ENCODE results near the gene ITIH5. TPM values are rescaled to one million over a fixed set of nuclear protein-coding genes. Genes with fewer than 3 reads are reported as not detected.
"Not testable (repeated sequence)": the region's sequence is repeated elsewhere in the genome, so short reads cannot be mapped to it uniquely, and the experiment has no call there.

The ITIH5 gene
- total RNA-seq, 1 donor from 2014 or later = 4.0 TPM

- Mint-ChIP-seq H3K4me1 (ENCODE audit: low read depth, unreplicated experiment) (no peaks in the 10 kb centered on the region), H3K9me3 (ENCODE audit: unreplicated experiment) (peaks cover 15% of the 10 kb centered on the region), H3K4me3 (ENCODE audit: unreplicated experiment) (no peak overlapping the region), H3K36me3 (ENCODE audit: low read depth, unreplicated experiment) (peaks cover 1% of the 10 kb centered on the region), H3K27me3 (ENCODE audit: low read depth, unreplicated experiment) (peaks cover 4% of the 10 kb centered on the region), H3K27ac (ENCODE audit: unreplicated experiment) (no peak overlapping the region)
- H3K27me3 ChIP-seq (ENCODE audit: insufficient read depth, low read length) = no peaks in the 10 kb centered on the region
- H4K20me1 ChIP-seq (ENCODE audit: insufficient read depth, low read length) = no peaks in the 10 kb centered on the region
- H3K79me2 ChIP-seq (ENCODE audit: insufficient read depth, low read length) = no peaks in the 10 kb centered on the region
- H3K36me3 ChIP-seq (ENCODE audit: insufficient read depth, low read length) = no peaks in the 10 kb centered on the region
- no peak overlapping the region for H3K27ac ChIP-seq (ENCODE audit: low read depth, low read length)
- H3K4me1 ChIP-seq (ENCODE audit: insufficient read depth, low read length) = no peaks in the 10 kb centered on the region
- no peak for DNase-seq (ENCODE audit: low read depth)
- no peak for FAIRE-seq
- H3K9ac ChIP-seq (ENCODE audit: low read length) = no peak overlapping the region
- TF ChIP-seq CTCF (IDR thresholded peaks at IDR 0.05; ENCODE audit: insufficient read depth, low read depth, low read length) (no peak), EZH2 (IDR thresholded peaks at IDR 0.05; ENCODE audit: insufficient read depth, low read length) (no peak)
- no peak overlapping the region for H3K4me3 ChIP-seq (ENCODE audit: insufficient read depth, low read depth, low read length)
- H3K9me3 ChIP-seq (ENCODE audit: insufficient read depth, low read depth, low read length) = no peaks in the 10 kb centered on the region
- H2AFZ ChIP-seq (ENCODE audit: low read depth, low read length) = no peak overlapping the region
- H3K4me2 ChIP-seq (ENCODE audit: low read length) = no peak overlapping the region
Measured at GRCh38 chr10:7686351-7687171, 19.8 kb upstream of the ITIH5 start.

GRCh38 chr10:7680078-7680477, 13.3 kb upstream of the ITIH5 start:
- H3K36me3 Mint-ChIP-seq (ENCODE audit: low read depth, unreplicated experiment); H3K27ac ChIP-seq (ENCODE audit: low read depth, low read length); H3K9ac ChIP-seq (ENCODE audit: low read length); H2AFZ ChIP-seq (ENCODE audit: low read depth, low read length); H3K36me3 ChIP-seq (ENCODE audit: insufficient read depth, low read length); H3K27ac Mint-ChIP-seq (ENCODE audit: unreplicated experiment); H3K9me3 Mint-ChIP-seq (ENCODE audit: unreplicated experiment); H3K9me3 ChIP-seq (ENCODE audit: insufficient read depth, low read depth, low read length); H3K4me2 ChIP-seq (ENCODE audit: low read length); H3K4me1 ChIP-seq (ENCODE audit: insufficient read depth, low read length); H3K4me3 Mint-ChIP-seq (ENCODE audit: unreplicated experiment); H3K79me2 ChIP-seq (ENCODE audit: insufficient read depth, low read length); H3K27me3 ChIP-seq (ENCODE audit: insufficient read depth, low read length); H3K4me1 Mint-ChIP-seq (ENCODE audit: low read depth, unreplicated experiment); H3K4me3 ChIP-seq (ENCODE audit: insufficient read depth, low read depth, low read length); FAIRE-seq; H4K20me1 ChIP-seq (ENCODE audit: insufficient read depth, low read length); DNase-seq (ENCODE audit: low read depth): not testable (repeated sequence)
- peaks cover 17% of the 10 kb centered on the region for H3K27me3 Mint-ChIP-seq (ENCODE audit: low read depth, unreplicated experiment)

- H3K27ac Mint-ChIP-seq (ENCODE audit: unreplicated experiment) = no peak overlapping the region
- no peak overlapping the region for H3K9ac ChIP-seq (ENCODE audit: low read length)
- peaks cover 4% of the 10 kb centered on the region for H3K27me3 ChIP-seq (ENCODE audit: insufficient read depth, low read length)
- FAIRE-seq = no peak
- H3K36me3 Mint-ChIP-seq (ENCODE audit: low read depth, unreplicated experiment) = no peaks in the 10 kb centered on the region
- no peak overlapping the region for H2AFZ ChIP-seq (ENCODE audit: low read depth, low read length)
- no peaks in the 10 kb centered on the region for H3K36me3 ChIP-seq (ENCODE audit: insufficient read depth, low read length)
- H4K20me1 ChIP-seq (ENCODE audit: insufficient read depth, low read length) = no peaks in the 10 kb centered on the region
- no peak overlapping the region for H3K4me3 ChIP-seq (ENCODE audit: insufficient read depth, low read depth, low read length)
- peaks cover 6% of the 10 kb centered on the region for H3K9me3 Mint-ChIP-seq (ENCODE audit: unreplicated experiment)
- H3K4me2 ChIP-seq (ENCODE audit: low read length) = no peak overlapping the region
- TF ChIP-seq EZH2 (IDR thresholded peaks at IDR 0.05; ENCODE audit: insufficient read depth, low read length) (no peak), CTCF (IDR thresholded peaks at IDR 0.05; ENCODE audit: insufficient read depth, low read depth, low read length) (no peak)
- no peaks in the 10 kb centered on the region for H3K79me2 ChIP-seq (ENCODE audit: insufficient read depth, low read length)
- H3K27me3 Mint-ChIP-seq (ENCODE audit: low read depth, unreplicated experiment) = peaks cover 19% of the 10 kb centered on the region
- H3K4me1 ChIP-seq (ENCODE audit: insufficient read depth, low read length) = no peaks in the 10 kb centered on the region
- no peaks in the 10 kb centered on the region for H3K9me3 ChIP-seq (ENCODE audit: insufficient read depth, low read depth, low read length)
- no peak for DNase-seq (ENCODE audit: low read depth)
- H3K27ac ChIP-seq (ENCODE audit: low read depth, low read length) = no peak overlapping the region
- H3K4me1 Mint-ChIP-seq (ENCODE audit: low read depth, unreplicated experiment) = peaks cover 2% of the 10 kb centered on the region
- H3K4me3 Mint-ChIP-seq (ENCODE audit: unreplicated experiment) = no peak overlapping the region
Measured at GRCh38 chr10:7679256-7679655, 12.5 kb upstream of the ITIH5 start.
